Left renal pelvis (tissue), 4 donors: ENCODE results near the gene CC2D1B. TPM values are rescaled to one million over a fixed set of nuclear protein-coding genes. Genes with fewer than 3 reads are reported as not detected.

Source experiments
- DNase-seq, 4 donors: peaks; one replicate each; pipeline ENCODE4 v3.0.0-alpha.2; 2013; ENCODE audit warnings: low read depth in 4 of 4, low spot score in 3 of 4
- polyA plus RNA-seq, 4 donors: library from polyadenylated mRNA; unstranded; fragments of 120-200 nt; gene quantifications; one replicate each; pipeline ENCODE4 v1.2.1, GENCODE V29; 2013; ENCODE audit not compliant: insufficient read length in 4 of 4

The CC2D1B gene
- polyA plus RNA-seq, 4 donors: 19.5 to 38.6 (median 36.5) TPM

GRCh38 chr1:52306227-52307006 is 59.6 kb downstream of the CC2D1B start:
- no peak for DNase-seq

- no peak for DNase-seq
Observed at GRCh38 chr1:52305417-52306226, 60.4 kb downstream of the CC2D1B start.

Other genes with a start within 250 kb of the CC2D1B start
- 10 to 100 TPM; 30.7 to 40.3 (median 34.9) TPM for gene ZFYVE9, start 224.1 kb downstream of the CC2D1B start, polyA plus RNA-seq
- gene ORC1, start 38.2 kb upstream of the CC2D1B start, polyA plus RNA-seq: 1 to 10 TPM; 4.2 to 8.2 (median 7.2) TPM
- 10 to 100 TPM; 66.6 to 86.0 (median 79.2) TPM for gene PRPF38A, start 38.4 kb upstream of the CC2D1B start, polyA plus RNA-seq
- gene TUT4, start 186.9 kb upstream of the CC2D1B start, polyA plus RNA-seq: 100 to 1,000 TPM in 1 of 4 donors, 10 to 100 TPM in 3; 66.8 to 119 (median 80.4) TPM
- 10 to 100 TPM; 71.5 to 93.5 (median 76.9) TPM for gene GPX7, start 236.2 kb upstream of the CC2D1B start, polyA plus RNA-seq